ENCODE data around the gene LTBP1. TPM values are rescaled to one million over a fixed set of nuclear protein-coding genes. Genes with fewer than 3 reads are reported as not detected.

Gene LTBP1
- total and polyA plus RNA-seq, 2 of the 13 experiments (the other 11 are each of a cell fraction or from before 2014, with no cell fraction given) = 0.12 to 0.22 TPM

GRCh38 chr2:33015421-33016142 lies 68.8 kb downstream of the LTBP1 start:
- in situ Hi-C loops (cut with HindIII; ENCODE audit: extremely low pct_ligation_motif_present, low pct_unique_long_range_greater_than_20kb) (no loop called here), intact Hi-C loops (cut with micrococcal nuclease; ENCODE audit: unreplicated experiment) (no loop called here)
- POLR2A ChIA-PET = no interaction called here
- FAIRE-seq (no peak), ATAC-seq (peak; percentile 76), DNase-seq (ENCODE audit: low spot score) (peak; percentile 80)
- Histone ChIP-seq H3K4me1 (ENCODE audit: insufficient read depth, low read length) (peaks cover 20% of the 10 kb centered on the region), H3K79me2 (ENCODE audit: insufficient read depth, low read length) (no peaks in the 10 kb centered on the region), H4K20me1 (ENCODE audit: insufficient read depth, low read length) (no peaks in the 10 kb centered on the region), H3K9ac (ENCODE audit: insufficient read depth, low read depth, low read length) (no peak overlapping the region), H3K27me3 (ENCODE audit: control insufficient read depth in 1 of 2, insufficient read depth in 2 of 2, low read length in 2 of 2) (no peaks in the 10 kb centered on the region), H3K27ac (ENCODE audit: extremely low read length, insufficient read depth, low read length) (no peak overlapping the region), H2AFZ (ENCODE audit: low read length) (no peak overlapping the region), H3K9me3 (ENCODE audit: low read length) (no peaks in the 10 kb centered on the region), H3K4me2 (ENCODE audit: low read depth, low read length) (no peak overlapping the region), H3K4me3 (replicated peaks in 1 of 3; ENCODE audit: insufficient read depth in 1 of 3, low read depth in 2 of 3, low read length in 3 of 3) (no peak overlapping the region), H3K36me3 (replicated peaks in 1 of 2; ENCODE audit: control insufficient read depth in 1 of 2, insufficient read depth in 2 of 2, low read length in 2 of 2) (no peaks in the 10 kb centered on the region)
- CTCF ChIA-PET (ENCODE audit: low intra/inter-chr PET ratio, low total read pairs) = no interaction called here
- WGBS (ENCODE audit: low lambda C conversion rate) = 10% methylated on average over 4 of the region's 4 CpGs
- no TSS peak for BruUV-seq (replicated peaks)
- TF ChIP-seq ZNF644 (CRISPR knock-in tag; IDR thresholded peaks at IDR 0.05; ENCODE audit: low read depth) = 0 out of 2 replicates have a peak, but pooled peaks have one; percentile 16
- no peak for TF ChIP-seq ATF7-NPFF (CRISPR knock-in tag; IDR thresholded peaks at IDR 0.05; ENCODE audit: low read depth)
- 0 out of 2 replicates have a peak, but pooled peaks have one; percentile 9 for TF ChIP-seq HNF4G (IDR thresholded peaks at IDR 0.05; ENCODE audit: borderline replicate concordance, low read depth, low read length)
- no peak for TF ChIP-seq HNF4G (CRISPR knock-in tag; IDR thresholded peaks at IDR 0.05; ENCODE audit: borderline replicate concordance, low read depth)
- TF ChIP-seq EHMT2 (IDR thresholded peaks at IDR 0.05; ENCODE audit: borderline replicate concordance, low read depth, low read length) = peak; percentile 20; the same call in 1 of the 2 replicates
- TF ChIP-seq HNF4A (CRISPR knock-in tag; IDR thresholded peaks at IDR 0.05) = peak; percentile 48; the same call in 1 of the 2 replicates
- TF ChIP-seq ZNF3 (CRISPR knock-in tag; IDR thresholded peaks at IDR 0.05) = peak; percentile 58; the same call in 1 of the 2 replicates
- no peak for TF ChIP-seq ZNF589 (CRISPR knock-in tag; conservative IDR thresholded peaks at IDR 0.05)
- no peak for TF ChIP-seq ZNF414 (CRISPR knock-in tag; IDR thresholded peaks at IDR 0.05)
- no peak for TF ChIP-seq ZNF512B (CRISPR knock-in tag; IDR thresholded peaks at IDR 0.05; ENCODE audit: borderline replicate concordance)

Measured in HepG2 (cell line).